GM06990 (cell line): ENCODE data around the gene TM4SF20.

ENCODE experiments used
- DNase-seq: peaks from one replicate; pipeline ENCODE4 v3.0.0-alpha.2; 2011; ENCODE audit not compliant: insufficient read length; ENCODE audit errors: extremely low read depth
- H3K27me3 ChIP-seq: replicated peaks from 2 replicates; pipeline ENCODE4 v1.6.0; 2011; ENCODE audit warnings: low read length; ENCODE audit not compliant: control insufficient read depth, insufficient read depth
- H3K36me3 ChIP-seq: 2 replicates; pipeline ENCODE4 v1.5.1; 2011; ENCODE audit warnings: low read length; ENCODE audit not compliant: control insufficient read depth, insufficient read depth
- H3K4me3 ChIP-seq: replicated peaks from 2 replicates; pipeline ENCODE4 v1.5.1; 2011; ENCODE audit warnings: low read depth, mild to moderate bottlenecking, control low read depth, low read length
- CTCF ChIP-seq: IDR thresholded peaks from 2 replicates; pipeline ENCODE4 v1.5.1; 2011; ENCODE audit warnings: low read length, control low read depth, mild to moderate bottlenecking, inconsistent platforms; ENCODE audit not compliant: insufficient read depth, poor library complexity, severe bottlenecking

TM4SF20 gene

GRCh38 chr2:227351639-227352038, 27.5 kb downstream of the TM4SF20 start:
- Histone ChIP-seq H3K36me3 (peaks cover 3% of the 10 kb centered on the region), H3K27me3 (no peaks in the 10 kb centered on the region), H3K4me3 (no peak overlapping the region; the same call in 1 of the 2 replicates)
- peak; percentile 18 for DNase-seq
- no peak for TF ChIP-seq CTCF

DNA sequence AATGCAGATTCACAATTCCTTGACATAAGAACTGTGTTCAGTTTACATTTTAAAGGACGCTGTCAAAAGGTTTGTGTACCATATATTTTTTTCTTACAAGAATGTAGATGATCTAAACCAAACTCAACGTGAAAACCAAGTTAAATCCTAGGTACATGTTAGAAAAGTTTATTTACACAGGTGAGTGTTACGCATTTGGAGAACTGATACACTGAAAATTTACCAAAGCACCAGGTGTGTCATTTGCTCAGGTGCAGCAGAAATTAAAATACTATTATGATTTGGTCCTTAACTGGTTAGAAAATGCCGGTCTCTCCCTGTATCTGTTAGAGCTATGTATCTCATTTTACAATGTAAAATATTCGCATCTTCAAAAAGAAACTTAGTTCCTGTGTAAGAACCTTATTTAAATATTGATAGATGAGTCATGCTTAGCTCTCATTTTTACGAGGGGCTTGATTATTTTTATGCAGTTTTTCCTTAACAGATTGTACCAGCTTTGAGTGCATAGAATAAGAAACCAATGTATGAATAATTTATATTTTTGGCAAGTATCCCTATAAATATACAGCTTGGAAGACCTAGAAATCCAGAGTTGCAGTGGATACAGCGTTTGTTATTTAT, 29.0 kb downstream of the TM4SF20 start:
- no peak for TF ChIP-seq CTCF
- Histone ChIP-seq H3K4me3 (no peak overlapping the region), H3K27me3 (no peaks in the 10 kb centered on the region), H3K36me3 (no peaks in the 10 kb centered on the region; the same call in 1 of the 2 replicates)
- no peak for DNase-seq

GRCh38 chr2:227348324-227348723, 30.8 kb downstream of the TM4SF20 start:
- Histone ChIP-seq H3K36me3 (no peaks in the 10 kb centered on the region; the same call in 1 of the 2 replicates), H3K4me3 (no peak overlapping the region), H3K27me3 (no peaks in the 10 kb centered on the region)
- no peak for DNase-seq
- TF ChIP-seq CTCF: no peak

- TF ChIP-seq CTCF: no peak
- H3K27me3 ChIP-seq: no peaks in the 10 kb centered on the region
- DNase-seq: no peak
- H3K36me3 ChIP-seq: no peaks in the 10 kb centered on the region; the same call in 1 of the 2 replicates
- no peak overlapping the region for H3K4me3 ChIP-seq
Measured at GRCh38 chr2:227347117-227347516, 32.0 kb downstream of the TM4SF20 start.

DNA sequence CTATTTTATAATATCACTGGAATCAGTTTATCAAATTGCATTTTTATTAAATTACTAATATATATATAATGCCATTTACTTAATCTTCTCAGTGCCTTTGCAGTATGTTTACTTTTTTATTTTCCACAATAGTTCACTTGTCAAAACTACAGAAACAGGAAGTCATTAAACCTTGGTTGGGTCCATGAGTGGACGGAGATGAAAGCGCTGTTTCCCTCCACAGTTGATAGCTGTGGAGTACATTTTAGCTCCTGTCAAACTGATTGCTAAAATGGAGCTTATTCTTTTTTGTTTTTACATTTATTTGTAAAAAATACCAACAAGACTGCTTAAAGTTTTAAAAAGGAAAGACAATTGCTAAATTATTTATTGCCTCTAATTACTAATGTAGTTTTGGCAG, 34.9 kb downstream of the TM4SF20 start:
- TF ChIP-seq CTCF: no peak

DNA sequence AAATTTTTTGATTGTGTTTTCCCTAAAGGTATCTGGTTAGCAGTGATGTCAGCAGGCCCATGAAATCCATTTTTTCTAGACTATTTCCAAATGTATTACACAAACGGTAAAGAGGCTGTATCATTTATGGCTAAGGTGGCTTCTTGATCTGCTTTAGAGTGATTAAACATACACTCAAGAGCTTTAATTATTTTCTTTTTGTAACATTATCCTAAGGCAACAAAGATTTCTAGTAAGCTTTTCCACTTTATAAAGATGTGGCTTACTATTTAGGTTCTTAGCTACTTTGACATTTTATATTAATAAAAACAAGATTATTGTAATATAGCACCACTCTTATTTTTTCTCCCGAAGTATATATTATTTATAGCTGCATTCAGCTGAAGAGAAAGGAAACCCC, 37.6 kb downstream of the TM4SF20 start:
- Histone ChIP-seq H3K36me3 (peaks cover 4% of the 10 kb centered on the region), H3K27me3 (no peaks in the 10 kb centered on the region), H3K4me3 (no peak overlapping the region)
- DNase-seq: no peak
- TF ChIP-seq CTCF: no peak

More for the DNA sequence above, 34.9 kb downstream of the TM4SF20 start:
- peaks cover 3% of the 10 kb centered on the region for H3K36me3 ChIP-seq
- DNase-seq: no peak
- no peaks in the 10 kb centered on the region for H3K27me3 ChIP-seq
- no peak overlapping the region for H3K4me3 ChIP-seq
